SIG-M5 (cell line): ENCODE measurements around the gene THUMPD1.
"Not testable (repeated sequence)": the region's sequence is repeated elsewhere in the genome, so short reads cannot be mapped to it uniquely, and the experiment has no call there.

Source experiments
- DNase-seq: peaks from one replicate; lab custom pipeline; 2025; lab: John Stamatoyannopoulos, UW

The THUMPD1 gene, protein sequence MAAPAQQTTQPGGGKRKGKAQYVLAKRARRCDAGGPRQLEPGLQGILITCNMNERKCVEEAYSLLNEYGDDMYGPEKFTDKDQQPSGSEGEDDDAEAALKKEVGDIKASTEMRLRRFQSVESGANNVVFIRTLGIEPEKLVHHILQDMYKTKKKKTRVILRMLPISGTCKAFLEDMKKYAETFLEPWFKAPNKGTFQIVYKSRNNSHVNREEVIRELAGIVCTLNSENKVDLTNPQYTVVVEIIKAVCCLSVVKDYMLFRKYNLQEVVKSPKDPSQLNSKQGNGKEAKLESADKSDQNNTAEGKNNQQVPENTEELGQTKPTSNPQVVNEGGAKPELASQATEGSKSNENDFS

DNA sequence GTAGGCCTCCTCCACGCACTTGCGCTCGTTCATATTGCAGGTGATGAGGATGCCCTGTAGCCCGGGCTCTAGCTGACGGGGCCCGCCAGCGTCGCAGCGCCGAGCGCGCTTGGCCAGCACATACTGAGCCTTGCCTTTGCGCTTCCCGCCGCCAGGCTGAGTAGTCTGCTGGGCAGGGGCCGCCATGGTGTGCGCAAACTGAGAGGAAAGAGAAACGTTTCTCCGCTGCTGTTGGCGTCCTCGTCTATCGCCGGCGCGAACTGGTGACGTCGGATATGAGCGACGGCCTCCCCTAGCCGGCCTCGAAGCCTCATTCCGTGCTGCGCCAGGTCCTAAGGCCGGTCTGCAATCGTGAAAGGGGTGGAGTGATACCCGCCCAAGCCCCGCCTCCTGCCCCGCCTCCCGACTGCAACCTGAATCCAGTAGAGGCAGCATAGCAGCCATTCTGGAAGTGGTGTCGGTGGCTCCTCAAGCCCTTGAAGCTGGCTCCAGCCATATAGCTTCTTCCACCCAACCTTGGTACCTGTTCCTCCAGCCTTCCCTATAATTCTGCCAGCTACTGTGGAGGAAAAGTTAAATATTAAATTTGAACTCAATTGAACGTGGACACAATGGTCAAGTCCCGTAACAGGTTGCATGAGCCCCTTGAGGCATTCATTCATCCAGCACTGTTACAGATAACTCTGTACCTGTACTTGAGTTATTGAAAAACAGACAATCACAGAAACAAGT lies at the start of gene THUMPD1:
THUMPD1 (minus strand) TSS at position 265 of the 732 bp plus-strand sequence; CDS start at position 186, 79 bp downstream.
- DNase-seq = peak; percentile 51

DNA sequence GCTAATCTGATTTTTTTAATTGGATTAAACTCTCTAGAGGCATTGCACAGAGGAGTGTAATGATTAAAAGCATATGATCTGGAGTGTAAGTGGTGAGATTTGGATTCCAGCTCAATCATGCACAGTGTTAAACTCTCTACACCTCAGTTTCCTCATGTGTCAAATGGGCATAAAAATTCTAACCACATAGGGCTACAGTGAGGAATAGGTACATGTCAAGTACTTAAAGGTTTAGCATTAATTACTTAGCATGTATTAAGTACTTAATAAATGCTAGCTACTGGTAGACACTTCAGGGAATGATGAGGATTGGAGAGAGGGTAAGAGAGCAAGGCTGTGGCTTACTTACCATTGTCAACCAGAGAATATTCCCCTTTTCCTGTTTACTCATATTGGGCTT lies 47.5 kb upstream of the THUMPD1 start:
- no peak for DNase-seq

- DNase-seq = no peak
These were observed 42.6 kb upstream of the THUMPD1 start for GRCh38 chr16:20784204-20784603.

DNA sequence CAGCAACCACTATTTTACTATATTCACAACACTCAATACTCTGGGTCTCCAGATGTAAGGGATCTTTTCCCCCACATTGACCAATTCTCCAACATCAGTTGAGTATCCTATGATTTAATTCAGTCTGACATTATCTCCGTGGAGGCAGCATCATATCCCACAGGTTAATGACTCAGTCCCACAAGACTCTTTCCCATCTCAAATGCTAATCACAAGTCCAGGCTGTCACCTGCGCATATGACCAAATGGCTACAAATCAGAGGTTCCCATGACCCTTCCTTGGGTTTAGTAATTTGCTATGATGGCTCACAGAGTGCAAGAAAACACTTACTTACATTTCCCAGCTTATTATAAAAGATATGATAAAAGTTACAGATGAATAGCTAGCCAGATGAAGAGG lies 40.9 kb upstream of the THUMPD1 start:
- DNase-seq = no peak

GRCh38 chr16:20781697-20782096 lies 40.1 kb upstream of the THUMPD1 start:
- DNase-seq = peak; percentile 19

DNA sequence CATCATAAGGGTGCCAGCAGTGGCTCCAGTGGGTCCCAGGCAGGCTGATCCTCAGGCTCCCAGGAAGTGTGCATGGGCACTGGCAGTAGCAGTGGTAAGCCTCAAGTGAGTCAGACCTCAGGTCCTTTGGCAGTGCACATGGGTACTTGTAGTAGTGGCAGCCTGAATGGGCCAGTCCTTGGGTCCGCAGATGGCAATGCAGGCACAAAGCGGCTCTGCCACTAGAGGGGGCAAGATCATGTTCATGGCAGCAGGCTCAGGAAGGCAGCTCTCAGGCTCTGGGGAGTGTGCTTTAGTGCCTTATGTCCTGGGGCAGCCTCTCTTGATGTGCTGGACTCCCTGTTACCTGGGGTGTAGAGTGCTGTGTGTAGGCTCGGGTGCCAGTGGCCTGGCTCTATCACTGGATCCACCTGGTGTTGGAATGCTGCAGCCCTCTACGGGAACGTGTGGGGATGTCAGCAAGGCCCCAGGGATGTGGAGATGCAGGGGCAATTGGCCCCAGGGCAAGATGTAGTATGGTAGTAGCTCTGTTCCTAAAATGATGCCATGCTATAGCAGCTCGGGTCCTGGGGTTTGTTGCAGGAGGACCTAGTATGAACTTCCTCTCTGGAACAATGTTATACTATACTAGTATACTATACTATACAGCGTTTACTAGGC lies 33.2 kb upstream of the THUMPD1 start:
- peak; percentile 4 for DNase-seq

GRCh38 chr16:20773679-20774078 lies 32.1 kb upstream of the THUMPD1 start:
- DNase-seq = no peak

- DNase-seq = no peak
These were observed 27.2 kb upstream of the THUMPD1 start for GRCh38 chr16:20768818-20769217.

- DNase-seq = no peak
These were observed 26.5 kb upstream of the THUMPD1 start for GRCh38 chr16:20768121-20768520.

GRCh38 chr16:20767577-20767976 lies 26.0 kb upstream of the THUMPD1 start:
- DNase-seq = no peak

- DNase-seq = no peak
These were observed 24.7 kb upstream of the THUMPD1 start for GRCh38 chr16:20766294-20766693.

- DNase-seq = no peak
These were observed 24.1 kb upstream of the THUMPD1 start for GRCh38 chr16:20765732-20766131.

- DNase-seq = not testable (repeated sequence)
These were observed 22.8 kb upstream of the THUMPD1 start for GRCh38 chr16:20764448-20764847.

DNA sequence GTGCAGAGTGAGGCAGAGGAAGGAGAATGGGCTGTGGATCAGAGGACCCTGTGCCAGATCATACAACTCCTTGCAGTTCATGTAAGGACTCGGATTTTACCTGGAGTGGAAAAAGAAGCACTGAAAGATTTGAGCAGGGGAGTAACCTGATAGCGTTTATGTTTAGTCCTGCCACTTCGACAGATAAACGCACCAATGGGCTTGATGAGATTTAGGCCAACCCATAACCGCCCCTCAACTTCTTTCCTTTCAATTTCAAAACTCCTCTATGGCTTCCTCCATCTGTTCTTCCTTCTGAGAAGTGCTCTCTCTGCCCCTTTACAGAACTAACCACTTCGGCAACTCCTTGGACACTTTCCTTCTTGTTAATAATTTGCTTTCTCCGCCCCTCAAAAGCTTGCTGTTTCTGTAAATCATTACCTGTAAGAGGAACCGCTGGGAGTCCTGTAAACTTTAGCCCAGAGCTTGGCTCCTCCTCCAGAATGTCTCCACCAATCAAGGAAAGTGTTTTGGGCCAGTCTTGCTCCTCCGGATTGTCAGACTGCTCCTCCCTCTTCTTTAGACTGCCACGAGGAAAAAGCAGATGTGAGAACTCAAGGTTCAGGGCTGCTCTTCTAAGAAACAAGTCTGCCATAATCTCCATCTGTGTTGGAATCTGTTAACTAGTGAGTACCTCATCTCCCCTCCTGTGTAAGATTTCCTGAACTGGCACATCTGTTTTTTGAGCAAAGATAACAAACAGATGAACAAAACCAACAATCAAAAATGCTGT lies 22.0 kb upstream of the THUMPD1 start, which contains the start of gene ACSM3:
ACSM3 (plus strand) TSS at position 554 of the 772 bp plus-strand sequence. CDS start 6,021 bp downstream, outside the sequence.
- DNase-seq = no peak

GRCh38 chr16:20762404-20763123 lies 20.9 kb upstream of the THUMPD1 start:
- DNase-seq = no peak

GRCh38 chr16:20761175-20761574 lies 19.6 kb upstream of the THUMPD1 start:
- DNase-seq = no peak

DNA sequence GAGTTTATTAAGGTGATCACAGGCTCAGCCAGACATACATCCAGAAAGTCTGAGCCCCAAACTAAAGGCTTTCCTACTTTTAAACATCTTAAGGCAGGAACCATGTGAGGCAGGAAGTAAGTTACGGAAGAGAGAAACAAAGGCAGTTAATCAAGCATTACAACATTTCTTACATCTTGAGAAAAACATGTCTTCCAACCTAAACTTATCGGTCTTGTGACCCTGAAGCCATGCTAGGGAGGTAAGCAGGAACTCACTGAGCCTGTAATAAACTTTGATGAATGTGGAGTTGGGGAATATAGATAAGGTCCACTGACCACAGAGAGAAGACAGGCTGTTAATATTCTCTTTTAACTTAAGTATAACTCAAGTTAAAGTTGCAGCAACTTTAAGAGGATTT lies 18.7 kb upstream of the THUMPD1 start:
- no peak for DNase-seq

DNA sequence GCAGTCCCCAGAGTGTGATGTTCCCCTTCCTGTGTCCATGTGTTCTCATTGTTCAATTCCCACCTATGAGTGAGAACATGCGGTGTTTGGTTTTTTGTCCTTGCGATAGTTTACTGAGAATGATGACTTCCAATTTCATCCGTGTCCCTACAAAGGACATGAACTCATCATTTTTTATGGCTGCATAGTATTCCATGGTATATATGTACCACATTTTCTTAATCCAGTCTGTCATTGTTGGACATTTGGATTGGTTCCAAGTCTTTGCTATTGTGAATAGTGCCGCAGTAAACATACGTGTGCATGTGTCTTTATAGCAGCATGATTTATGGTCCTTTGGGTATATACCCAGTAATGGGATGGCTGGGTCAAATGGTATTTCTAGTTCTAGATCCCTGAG lies 14.2 kb upstream of the THUMPD1 start:
- DNase-seq = not testable (repeated sequence)

DNA sequence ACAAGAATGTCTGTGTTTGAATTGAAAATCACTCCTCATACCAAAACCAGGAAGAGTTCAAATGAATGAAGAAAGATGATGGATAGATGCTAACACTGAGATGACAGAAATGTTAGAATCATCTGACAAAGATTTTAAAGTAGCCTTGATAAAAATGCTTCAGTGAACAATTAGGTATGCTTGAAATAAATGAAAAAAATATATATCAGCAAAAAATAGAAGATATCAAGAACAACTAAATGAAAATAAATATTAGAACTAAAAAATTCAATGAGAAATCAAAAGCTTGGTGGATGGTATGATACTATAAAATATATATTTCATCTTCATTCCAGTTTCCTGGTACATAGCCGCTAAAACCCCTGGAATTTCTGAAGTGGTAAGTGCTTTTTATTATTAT lies 13.6 kb upstream of the THUMPD1 start:
- DNase-seq = no peak

- DNase-seq = no peak
These were observed 12.1 kb upstream of the THUMPD1 start for GRCh38 chr16:20753727-20754126.

DNA sequence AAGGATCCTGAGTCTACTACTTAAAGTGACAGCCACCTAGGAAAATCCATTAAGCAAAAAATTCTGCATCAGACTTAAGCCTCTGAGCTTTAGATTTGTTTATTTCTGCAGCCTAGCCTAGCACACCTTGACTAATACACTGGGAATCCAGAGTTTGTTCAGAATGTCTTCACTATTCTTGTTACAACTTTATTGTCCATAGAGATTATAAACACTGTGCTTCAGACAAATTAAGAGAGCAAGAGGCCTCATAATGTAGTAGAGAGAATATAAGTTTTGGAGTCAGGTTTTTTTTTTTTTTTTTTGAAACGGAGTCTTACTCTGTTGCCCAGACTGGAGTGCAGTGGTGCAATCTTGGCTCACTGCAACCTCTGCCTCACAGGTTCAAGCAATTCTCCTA lies 8.9 kb upstream of the THUMPD1 start:
- no peak for DNase-seq
